Measurements from ENCODE around the gene MKRN1.
"Not testable (repeated sequence)": the region's sequence is repeated elsewhere in the genome, so short reads cannot be mapped to it uniquely, and the experiment has no call there.

Gene MKRN1

GRCh38 chr7:140433396-140433795 is 45.9 kb downstream of the MKRN1 start:
- no peak for DNase-seq

GRCh38 chr7:140426130-140426529 is 53.2 kb downstream of the MKRN1 start:
- DNase-seq = no peak

- no peak for DNase-seq
These were observed 53.6 kb downstream of the MKRN1 start for GRCh38 chr7:140425718-140426117.

- DNase-seq = no peak
These were observed 55.8 kb downstream of the MKRN1 start for GRCh38 chr7:140423501-140423900.

GRCh38 chr7:140421521-140421920 is 57.8 kb downstream of the MKRN1 start:
- DNase-seq = no peak

GRCh38 chr7:140418653-140419052 is 60.7 kb downstream of the MKRN1 start:
- DNase-seq = no peak

- DNase-seq = not testable (repeated sequence)
These were observed 61.2 kb downstream of the MKRN1 start for GRCh38 chr7:140418156-140418472.

- DNase-seq = no peak
These were observed 61.7 kb downstream of the MKRN1 start for GRCh38 chr7:140417456-140418155.

GRCh38 chr7:140416560-140416959 is 62.7 kb downstream of the MKRN1 start:
- no peak for DNase-seq

- DNase-seq = not testable (repeated sequence)
These were observed 63.5 kb downstream of the MKRN1 start for GRCh38 chr7:140415816-140416215.

GRCh38 chr7:140415361-140415760 is 63.9 kb downstream of the MKRN1 start:
- DNase-seq = no peak

GRCh38 chr7:140404565-140405065 is 74.7 kb downstream of the MKRN1 start:
- no peak for DNase-seq

- DNase-seq = no peak
These were observed 75.3 kb downstream of the MKRN1 start, which contains the start of gene RAB19 for GRCh38 chr7:140403878-140404564. Gene RAB19 (plus strand): TSS chr7:140404058. CDS start chr7:140407647, 3,589 bp downstream.

Data from T1000 (cell line).